Activated CD4-positive, alpha-beta memory T cell treated with anti-CD3 and anti-CD28 coated beads, Interleukin-2, amount 10 ng/mL, durations not matched to agents 7 days and 5 days (primary cell): ENCODE measurements around the gene IL10RB. TPM values are rescaled to one million over a fixed set of nuclear protein-coding genes. Genes with fewer than 3 reads are reported as not detected.

Experiments used
- CTCF ChIA-PET: fragments of 350-600 bp; sonication (Branson Sonifier 250); formaldehyde crosslinking; loops from one replicate; lab custom pipeline; 2021; ENCODE audit warnings: antibody characterized with exemption, inconsistent platforms; lab: Charles Lee
- POLR2A ChIA-PET: fragments of 350-600 bp; sonication (Branson Sonifier 250); formaldehyde crosslinking; loops from one replicate; lab custom pipeline; 2021; ENCODE audit warnings: antibody characterized with exemption; lab: Charles Lee
- DNase-seq: peaks from one replicate; pipeline ENCODE4 v3.0.0-alpha.2; 2020
- H3K27ac Mint-ChIP-seq: one replicate; pipeline ENCODE4 v1.8.0; 2021; ENCODE audit warnings: mild to moderate bottlenecking, mixed read lengths
- H3K27me3 Mint-ChIP-seq: one replicate; pipeline ENCODE4 v1.8.0; 2021; ENCODE audit warnings: mixed read lengths
- H3K36me3 Mint-ChIP-seq: one replicate; pipeline ENCODE4 v1.8.0; 2021; ENCODE audit warnings: low read depth, mixed read lengths
- H3K4me1 Mint-ChIP-seq: one replicate; pipeline ENCODE4 v1.8.0; 2021; ENCODE audit warnings: mixed read lengths
- H3K4me3 Mint-ChIP-seq: one replicate; pipeline ENCODE4 v1.8.0; 2021; ENCODE audit warnings: mild to moderate bottlenecking, mixed read lengths
- H3K9me3 Mint-ChIP-seq: one replicate; pipeline ENCODE4 v1.8.0; 2021; ENCODE audit warnings: mixed read lengths
- total RNA-seq, 2 experiments: library from RNA; stranded (reverse); gene quantifications; one replicate each; pipeline ENCODE4 v1.2.3, GENCODE V29; 2021

Gene IL10RB
- total RNA-seq, 2 experiments from 2014 or later = 33.9 to 36.1 TPM

GRCh38 chr21:33325222-33326067, 59.3 kb downstream of the IL10RB start:
- peak; percentile 68 for DNase-seq
- ChIA-PET CTCF (interaction anchor here (0.8 to 2.1 kb wide), 19 partner anchors 9 to 613 kb away, joined by 3 to 47 read pairs (median 5); no protein-coding TSS in a partner anchor), POLR2A (interaction anchor here (0.8 to 2.2 kb wide), 29 partner anchors 7 to 554 kb away, joined by 3 to 46 read pairs (median 4); partner anchors contain the start of genes DONSON, GART, IFNAR2 and IL10RB)
- Mint-ChIP-seq H3K4me3 (no peak overlapping the region), H3K4me1 (peaks cover 24% of the 10 kb centered on the region), H3K27ac (no peak overlapping the region), H3K27me3 (no peaks in the 10 kb centered on the region), H3K36me3 (peaks cover 11% of the 10 kb centered on the region), H3K9me3 (no peaks in the 10 kb centered on the region)

GRCh38 chr21:33327326-33327725, 61.2 kb downstream of the IL10RB start:
- H3K27ac Mint-ChIP-seq = no peak overlapping the region
- ChIA-PET CTCF (interaction anchor here (0.8 to 6.8 kb wide), 3 partner anchors 34 to 131 kb away, joined by 3 to 55 read pairs (median 7); no protein-coding TSS in a partner anchor), POLR2A (interaction anchor here (1.1 kb wide), 1 partner anchor 21 kb away, joined by 3 read pairs; no protein-coding TSS in a partner anchor)
- peaks cover 43% of the 10 kb centered on the region for H3K4me1 Mint-ChIP-seq
- H3K36me3 Mint-ChIP-seq = peaks cover 24% of the 10 kb centered on the region
- H3K4me3 Mint-ChIP-seq = no peak overlapping the region
- H3K9me3 Mint-ChIP-seq = peaks cover 2% of the 10 kb centered on the region
- no peak for DNase-seq
- no peaks in the 10 kb centered on the region for H3K27me3 Mint-ChIP-seq

GRCh38 chr21:33327792-33328433, 61.7 kb downstream of the IL10RB start:
- peaks cover 6% of the 10 kb centered on the region for H3K9me3 Mint-ChIP-seq
- POLR2A ChIA-PET = interaction anchor here (1.1 kb wide), 1 partner anchor 20 kb away, joined by 3 read pairs; no protein-coding TSS in a partner anchor

GRCh38 chr21:33330726-33331125, 64.6 kb downstream of the IL10RB start:
- Mint-ChIP-seq H3K27me3 (no peaks in the 10 kb centered on the region), H3K4me3 (no peak overlapping the region), H3K9me3 (peaks cover 17% of the 10 kb centered on the region), H3K4me1 (peaks cover 53% of the 10 kb centered on the region), H3K36me3 (peaks cover 44% of the 10 kb centered on the region), H3K27ac (peak overlapping the region; percentile 33)
- POLR2A ChIA-PET = interaction anchor here (1.1 to 2.7 kb wide), 7 partner anchors 11 to 104 kb away, joined by 3 to 21 read pairs (median 5); partner anchors contain the start of gene IL10RB
- no peak for DNase-seq
- CTCF ChIA-PET = interaction anchor here (0.9 to 6.8 kb wide), 3 partner anchors 30 to 131 kb away, joined by 3 to 55 read pairs (median 4); no protein-coding TSS in a partner anchor

More at GRCh38 chr21:33327792-33328433, 61.7 kb downstream of the IL10RB start:
- Mint-ChIP-seq H3K27me3 (no peaks in the 10 kb centered on the region), H3K36me3 (peaks cover 29% of the 10 kb centered on the region), H3K4me1 (peaks cover 48% of the 10 kb centered on the region), H3K27ac (no peak overlapping the region), H3K4me3 (no peak overlapping the region)
- CTCF ChIA-PET = interaction anchor here (0.8 to 6.8 kb wide), 3 partner anchors 33 to 131 kb away, joined by 3 to 55 read pairs (median 7); no protein-coding TSS in a partner anchor
- no peak for DNase-seq

- POLR2A ChIA-PET = interaction anchor here (0.9 to 2.7 kb wide), 10 partner anchors 8 to 560 kb away, joined by 3 to 21 read pairs (median 5); partner anchors contain the start of genes DONSON and IL10RB
- Mint-ChIP-seq H3K36me3 (peaks cover 47% of the 10 kb centered on the region), H3K27me3 (no peaks in the 10 kb centered on the region), H3K9me3 (peaks cover 17% of the 10 kb centered on the region), H3K4me1 (peaks cover 46% of the 10 kb centered on the region), H3K27ac (peak overlapping the region; percentile 73), H3K4me3 (no peak overlapping the region)
- CTCF ChIA-PET = interaction anchor here (0.9 to 6.8 kb wide), 8 partner anchors 12 to 273 kb away, joined by 3 to 55 read pairs (median 4); no protein-coding TSS in a partner anchor
- peak; percentile 32 for DNase-seq
These were observed 66.0 kb downstream of the IL10RB start for GRCh38 chr21:33332143-33332542.

GRCh38 chr21:33334191-33334590, 68.0 kb downstream of the IL10RB start:
- Mint-ChIP-seq H3K9me3 (peaks cover 17% of the 10 kb centered on the region), H3K4me3 (no peak overlapping the region), H3K27me3 (no peaks in the 10 kb centered on the region), H3K4me1 (peaks cover 32% of the 10 kb centered on the region), H3K36me3 (peaks cover 48% of the 10 kb centered on the region), H3K27ac (no peak overlapping the region)
- CTCF ChIA-PET = interaction anchor here (1.3 kb wide), 1 partner anchor 9 kb away, joined by 3 read pairs; the partner anchor contains the start of gene IFNAR1
- no peak for DNase-seq
- POLR2A ChIA-PET = interaction anchor here (1.4 kb wide), 1 partner anchor 9 kb away, joined by 5 read pairs; the partner anchor contains the start of gene IFNAR1

- ChIA-PET CTCF (interaction anchor here (0.6 to 1.3 kb wide), 2 partner anchors 10 to 42 kb away, joined by 3 read pairs; partner anchors contain the start of gene IFNAR1), POLR2A (interaction anchor here (1.4 kb wide), 1 partner anchor 10 kb away, joined by 5 read pairs; the partner anchor contains the start of gene IFNAR1)
- Mint-ChIP-seq H3K27me3 (no peaks in the 10 kb centered on the region), H3K4me3 (no peak overlapping the region), H3K27ac (no peak overlapping the region), H3K9me3 (peaks cover 17% of the 10 kb centered on the region), H3K36me3 (peaks cover 50% of the 10 kb centered on the region), H3K4me1 (peaks cover 32% of the 10 kb centered on the region)
- no peak for DNase-seq
These were observed 68.7 kb downstream of the IL10RB start for GRCh38 chr21:33334824-33335223.

- ChIA-PET POLR2A (no interaction called here), CTCF (interaction anchor here (1.0 to 2.8 kb wide), 2 partner anchors 22 kb away, joined by 3 to 14 read pairs; no protein-coding TSS in a partner anchor)
These were observed 73.0 kb downstream of the IL10RB start for GRCh38 chr21:33339135-33339534.

GRCh38 chr21:33339918-33340317, 73.8 kb downstream of the IL10RB start:
- peaks cover 30% of the 10 kb centered on the region for H3K36me3 Mint-ChIP-seq
- ChIA-PET CTCF (interaction anchor here (1.4 to 2.8 kb wide), 2 partner anchors 15 to 22 kb away, joined by 5 to 14 read pairs; partner anchors contain the start of gene IFNAR1), POLR2A (no interaction called here)
- no peak overlapping the region for H3K27ac Mint-ChIP-seq
- H3K4me3 Mint-ChIP-seq = no peak overlapping the region
- H3K27me3 Mint-ChIP-seq = no peaks in the 10 kb centered on the region
- no peaks in the 10 kb centered on the region for H3K9me3 Mint-ChIP-seq
- no peaks in the 10 kb centered on the region for H3K4me1 Mint-ChIP-seq
- DNase-seq = no peak

More at GRCh38 chr21:33339135-33339534, 73.0 kb downstream of the IL10RB start:
- no peaks in the 10 kb centered on the region for H3K27me3 Mint-ChIP-seq
- H3K27ac Mint-ChIP-seq = no peak overlapping the region
- peaks cover 3% of the 10 kb centered on the region for H3K9me3 Mint-ChIP-seq
- DNase-seq = no peak
- no peaks in the 10 kb centered on the region for H3K4me1 Mint-ChIP-seq
- H3K36me3 Mint-ChIP-seq = peaks cover 33% of the 10 kb centered on the region
- no peak overlapping the region for H3K4me3 Mint-ChIP-seq

GRCh38 chr21:33345751-33346238, 79.6 kb downstream of the IL10RB start:
- ChIA-PET POLR2A (no interaction called here), CTCF (interaction anchor here (0.6 to 11.1 kb wide), 4 partner anchors 15 to 260 kb away, joined by 3 to 87 read pairs (median 6); partner anchors contain the start of gene IFNAR1)
- H3K9me3 Mint-ChIP-seq = no peaks in the 10 kb centered on the region
- DNase-seq = no peak
- H3K27me3 Mint-ChIP-seq = no peaks in the 10 kb centered on the region
- H3K4me3 Mint-ChIP-seq = no peak overlapping the region
- peaks cover 46% of the 10 kb centered on the region for H3K36me3 Mint-ChIP-seq
- no peak overlapping the region for H3K27ac Mint-ChIP-seq
- no peaks in the 10 kb centered on the region for H3K4me1 Mint-ChIP-seq
